Left renal pelvis (tissue), 4 donors: ENCODE data around the gene CCDC172. TPM values are rescaled to one million over a fixed set of nuclear protein-coding genes. Genes with fewer than 3 reads are reported as not detected.

Experiments used
- DNase-seq, 4 donors: peaks; one replicate each; pipeline ENCODE4 v3.0.0-alpha.2; 2013; ENCODE audit warnings: low read depth in 4 of 4, low spot score in 3 of 4
- polyA plus RNA-seq, 4 donors: library from polyadenylated mRNA; unstranded; fragments of 120-200 nt; gene quantifications; one replicate each; pipeline ENCODE4 v1.2.1, GENCODE V29; 2013; ENCODE audit not compliant: insufficient read length in 4 of 4

Gene CCDC172, protein sequence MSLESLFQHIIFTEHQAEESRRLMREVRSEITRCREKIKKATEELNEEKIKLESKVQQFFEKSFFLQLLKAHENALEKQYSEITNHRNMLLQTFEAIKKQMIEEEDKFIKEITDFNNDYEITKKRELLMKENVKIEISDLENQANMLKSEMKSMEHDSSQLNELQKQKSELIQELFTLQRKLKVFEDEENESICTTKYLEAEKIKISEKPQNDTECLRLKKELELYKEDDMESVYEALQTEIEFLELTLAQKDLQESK
- polyA plus RNA-seq, result not detected

DNA sequence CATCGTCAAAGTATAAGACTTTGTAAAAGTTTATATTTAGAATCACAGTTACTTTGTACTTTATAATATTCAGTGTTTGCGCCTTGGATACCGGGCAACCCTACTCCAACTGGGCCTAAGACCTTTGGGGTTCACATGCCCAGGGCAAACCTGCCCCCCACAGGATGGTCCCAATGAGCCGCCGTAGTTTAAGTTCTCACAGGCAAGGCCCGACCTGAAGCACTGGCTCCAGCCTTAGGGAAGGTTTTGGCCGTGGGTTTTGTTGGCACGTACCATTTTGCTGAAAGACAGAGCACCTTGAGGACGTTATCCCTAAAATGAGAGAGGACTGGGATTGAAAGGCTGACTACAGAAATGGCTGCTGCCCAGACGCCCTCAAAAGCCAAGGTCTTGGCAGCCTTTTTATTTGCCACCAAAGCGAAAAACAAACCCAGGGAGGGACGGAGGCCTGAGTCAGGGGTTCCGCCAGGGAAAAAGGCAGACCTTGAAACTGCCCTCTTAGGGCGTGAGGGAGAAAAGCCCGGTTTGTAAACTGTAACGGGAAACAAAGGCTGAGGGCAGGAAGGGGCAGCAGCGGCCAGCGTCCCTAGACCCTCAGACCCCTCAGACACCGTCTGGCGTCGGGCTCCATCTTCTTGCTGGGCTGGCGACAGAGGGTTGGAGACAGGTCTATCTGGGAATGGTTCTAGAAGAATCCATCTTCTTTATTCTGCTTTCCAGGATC is at the start of gene CCDC172:
TSS of gene CCDC172 (plus strand) at position 222 of the 724 bp plus-strand sequence. CDS start 564 bp downstream, outside the sequence.
- no peak for DNase-seq

DNA sequence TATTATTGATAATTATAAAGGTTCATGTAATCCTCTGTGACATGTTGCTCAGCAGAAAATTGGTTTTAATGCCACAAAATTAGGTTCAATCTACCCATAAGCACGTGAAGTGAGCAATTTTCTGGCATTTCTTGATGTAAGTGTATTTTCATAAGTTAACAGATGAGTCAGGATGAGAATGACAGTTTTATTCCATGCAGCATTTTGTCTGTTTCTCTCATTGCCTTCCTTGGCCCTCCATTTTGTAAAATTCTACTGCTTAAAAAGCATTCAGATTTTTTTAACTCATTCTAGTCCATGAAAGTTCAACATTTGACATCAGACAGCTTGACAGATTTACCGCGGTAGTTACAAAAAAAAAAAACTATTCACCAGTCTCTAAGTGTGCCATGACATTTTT is 47.3 kb upstream of the CCDC172 start:
- DNase-seq, result no peak

DNA sequence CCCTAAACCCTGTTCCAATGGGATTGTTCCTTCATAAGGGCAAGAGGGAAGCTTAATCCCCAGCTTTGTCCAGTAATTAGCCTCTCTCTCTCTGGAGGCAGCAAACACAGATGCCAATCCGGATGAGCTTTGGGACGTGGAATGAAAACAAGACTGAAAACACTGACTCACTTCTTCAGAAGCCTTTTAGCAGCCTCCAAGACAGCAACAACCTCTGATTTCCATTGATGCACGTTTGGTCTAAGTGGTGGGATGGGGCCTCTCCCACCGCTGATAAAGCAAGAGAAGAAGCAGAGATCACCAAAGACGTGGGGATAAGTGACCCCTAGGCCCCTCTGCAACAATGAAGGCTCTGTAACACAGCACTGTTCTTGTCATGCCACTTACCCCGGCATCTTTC is 45.4 kb upstream of the CCDC172 start:
- DNase-seq, result no peak

DNA sequence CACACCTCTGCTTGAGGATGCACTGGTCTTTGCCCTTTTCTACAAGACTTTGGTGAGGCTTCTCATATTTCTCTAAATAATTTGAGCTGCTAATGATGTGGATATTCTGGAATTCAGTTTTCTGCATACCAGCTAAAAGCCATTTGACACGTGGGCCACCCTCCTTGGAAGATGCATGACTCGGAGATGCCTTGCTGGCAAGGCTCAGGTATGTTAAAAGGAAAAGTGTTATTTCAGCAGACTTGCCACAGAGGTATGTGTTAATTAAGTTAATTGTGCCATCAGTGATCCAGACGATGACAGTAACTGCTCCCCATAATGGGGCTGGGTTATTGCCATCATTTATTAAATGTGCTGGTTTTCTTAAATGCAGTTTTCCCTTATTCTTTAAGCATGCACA is 42.5 kb upstream of the CCDC172 start:
- DNase-seq, result no peak

DNA sequence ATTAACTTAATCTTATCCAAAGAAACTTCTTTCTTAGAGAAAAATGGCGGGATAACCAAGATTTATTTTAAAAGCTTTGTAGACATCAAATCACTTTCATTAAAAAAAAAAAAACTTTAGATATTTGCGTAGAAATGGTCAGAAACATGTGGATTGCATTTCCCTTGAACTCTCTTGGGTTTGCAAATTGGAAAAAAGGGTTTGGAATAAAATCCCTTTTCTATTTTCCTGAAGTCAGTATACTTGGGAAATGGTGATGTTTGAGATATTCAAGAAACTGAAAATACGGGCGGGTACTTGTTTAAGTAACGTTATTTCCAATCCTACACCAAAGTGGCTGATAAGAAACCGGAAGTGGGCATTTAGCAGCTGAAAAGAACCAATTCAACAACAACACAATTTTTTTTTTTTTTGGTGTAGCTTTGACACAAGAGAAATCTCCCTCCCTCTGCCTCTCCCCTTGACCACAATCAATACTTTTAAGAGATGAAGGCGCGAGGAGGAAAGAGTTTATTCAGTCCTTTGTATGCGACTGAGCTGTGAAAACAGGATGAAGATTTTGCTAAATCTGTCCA is 37.5 kb upstream of the CCDC172 start:
- DNase-seq, result no peak

DNA sequence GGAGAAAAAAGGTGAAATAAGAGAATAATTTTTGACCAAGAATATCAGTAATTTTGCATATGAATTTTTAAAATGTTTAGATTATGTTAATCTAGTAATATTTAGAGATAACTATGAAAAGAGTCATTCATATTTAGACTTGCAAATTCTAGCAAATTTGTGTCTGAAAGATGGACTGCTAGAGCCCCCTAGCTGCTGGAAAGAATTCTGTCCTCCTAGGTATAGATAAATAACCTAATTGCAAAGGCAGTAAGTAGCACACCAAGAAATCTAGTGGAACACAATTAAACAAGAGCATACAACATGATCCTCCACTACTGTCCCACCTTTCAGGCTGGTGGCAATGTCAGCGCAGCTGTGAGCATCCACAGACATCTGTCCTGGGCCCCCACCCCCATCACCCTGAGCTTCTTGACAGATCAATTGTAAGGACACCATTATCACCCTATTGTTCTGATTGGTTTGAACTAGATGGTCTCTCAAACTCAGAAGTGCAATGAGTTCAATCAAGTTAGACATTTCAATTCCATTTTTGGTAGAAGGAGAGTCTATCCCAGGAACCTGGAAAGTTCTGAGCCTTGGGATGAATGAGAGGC is 36.2 kb upstream of the CCDC172 start:
- no peak for DNase-seq

DNA sequence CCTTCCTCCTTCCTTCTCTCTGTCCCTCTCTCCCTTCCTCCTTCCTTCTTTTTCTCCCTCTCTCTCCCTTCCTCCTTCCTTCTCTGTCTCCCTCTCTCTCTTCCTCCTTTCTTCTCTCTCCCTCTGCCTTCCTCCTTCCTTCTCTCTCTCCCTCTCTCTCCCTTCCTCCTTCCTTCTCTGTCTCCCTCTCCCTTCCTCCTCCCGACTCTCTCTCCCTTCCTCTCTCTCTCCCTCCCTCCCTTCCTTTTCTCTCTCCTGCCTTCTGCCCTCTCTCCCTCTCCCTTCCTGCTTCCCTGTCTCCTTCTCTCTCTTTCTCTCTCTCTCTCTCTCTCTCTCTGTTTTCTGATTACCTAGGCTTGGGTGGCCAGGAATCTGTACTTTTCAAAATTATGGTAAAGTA is 34.6 kb upstream of the CCDC172 start:
- DNase-seq, result no peak

DNA sequence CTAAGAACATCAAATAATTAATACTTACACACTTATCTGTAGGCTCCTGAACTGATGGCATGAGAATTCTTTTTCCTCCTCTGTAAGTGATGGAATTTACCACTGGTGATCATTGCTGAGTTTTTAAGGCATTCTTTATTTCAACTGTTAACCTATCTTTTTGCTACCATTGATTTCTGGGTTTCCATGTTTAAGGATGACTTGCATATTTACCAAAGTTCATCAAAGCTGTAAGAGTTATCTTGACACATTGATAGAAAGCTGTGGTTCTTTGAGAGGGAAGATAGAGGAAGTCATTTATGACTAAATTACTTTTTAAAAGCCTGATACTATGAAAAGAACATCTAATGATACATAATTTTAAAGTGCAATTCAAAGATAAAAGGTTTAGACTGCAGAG is 31.8 kb upstream of the CCDC172 start:
- no peak for DNase-seq

DNA sequence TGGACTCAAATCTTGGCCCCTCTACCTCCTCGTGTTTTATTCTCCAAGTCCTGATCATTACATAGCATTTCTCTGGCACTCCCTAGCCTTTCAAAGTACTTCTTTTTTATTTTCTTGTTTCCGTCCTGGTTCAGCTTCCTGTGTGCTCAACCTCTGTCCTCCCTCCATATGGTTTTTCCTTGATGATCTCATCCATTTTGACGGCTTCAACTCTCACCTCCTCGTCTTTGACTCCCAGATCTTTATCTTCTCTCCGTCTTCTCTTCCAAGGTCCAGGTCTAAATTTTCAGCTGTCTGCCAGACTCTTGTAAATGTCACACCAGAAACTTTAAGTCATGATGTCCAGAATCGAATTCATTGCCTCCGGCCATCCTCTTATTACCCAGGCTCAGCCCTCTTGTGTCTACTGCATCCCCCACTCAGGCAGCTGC is 27.9 kb upstream of the CCDC172 start:
- DNase-seq, result no peak

DNA sequence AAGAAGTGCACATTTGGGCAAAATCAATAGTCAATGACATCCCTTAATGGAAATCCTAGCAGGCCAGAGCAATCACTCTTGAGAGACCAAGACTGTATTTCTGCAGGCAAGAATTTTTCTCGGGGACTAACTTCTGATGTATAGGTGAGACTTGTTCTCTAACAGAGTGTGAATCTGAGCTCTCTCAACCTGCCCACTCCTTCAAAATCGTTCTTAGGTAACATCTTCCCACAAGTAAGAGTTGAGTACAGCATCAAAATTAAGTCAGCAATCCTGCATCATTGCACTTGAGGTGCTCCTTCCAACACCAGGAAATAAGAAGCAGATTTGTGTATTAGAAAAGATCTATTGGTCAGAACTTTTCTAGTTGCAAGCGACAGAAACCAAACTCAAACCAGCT is 25.7 kb upstream of the CCDC172 start:
- no peak for DNase-seq

DNA sequence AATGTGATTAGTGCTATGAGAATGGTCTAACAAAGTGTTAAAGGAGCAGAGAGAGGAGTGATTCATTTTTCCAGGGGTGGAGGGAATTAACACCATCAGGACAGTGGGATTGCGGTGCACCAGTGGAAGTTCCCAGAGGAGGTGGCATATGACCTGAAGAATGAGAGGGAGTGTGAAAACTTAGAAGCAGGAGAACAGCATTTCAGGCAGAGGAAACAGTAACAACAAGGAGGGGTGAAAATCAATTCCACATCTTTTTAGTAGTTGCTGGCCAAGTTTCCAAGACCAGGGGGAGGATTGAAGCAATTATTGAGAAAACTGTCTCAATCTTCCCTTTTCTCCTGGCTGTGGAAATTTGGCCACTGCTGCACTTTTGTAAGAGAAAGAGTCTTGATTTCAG is 23.7 kb upstream of the CCDC172 start:
- DNase-seq, result no peak

DNA sequence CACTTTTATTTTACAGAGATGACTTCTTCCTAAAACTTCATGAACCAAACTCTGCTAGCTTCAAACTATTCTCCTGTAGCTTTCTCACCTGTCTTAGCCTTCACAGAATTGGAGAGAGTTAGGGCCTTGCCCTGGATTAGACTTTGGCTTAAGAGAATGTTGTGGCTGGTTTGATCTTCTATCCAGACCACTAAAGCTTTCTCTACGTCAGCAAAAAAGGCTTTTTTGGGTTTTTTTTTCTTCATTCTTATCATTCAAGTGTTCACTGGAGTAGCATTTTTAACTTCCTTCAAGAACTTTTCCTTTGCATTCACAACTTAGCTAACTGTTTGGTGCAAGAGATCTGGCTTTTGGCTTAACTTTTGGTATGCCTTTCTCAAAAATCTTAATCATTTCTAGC is 19.3 kb upstream of the CCDC172 start:
- DNase-seq, result no peak

DNA sequence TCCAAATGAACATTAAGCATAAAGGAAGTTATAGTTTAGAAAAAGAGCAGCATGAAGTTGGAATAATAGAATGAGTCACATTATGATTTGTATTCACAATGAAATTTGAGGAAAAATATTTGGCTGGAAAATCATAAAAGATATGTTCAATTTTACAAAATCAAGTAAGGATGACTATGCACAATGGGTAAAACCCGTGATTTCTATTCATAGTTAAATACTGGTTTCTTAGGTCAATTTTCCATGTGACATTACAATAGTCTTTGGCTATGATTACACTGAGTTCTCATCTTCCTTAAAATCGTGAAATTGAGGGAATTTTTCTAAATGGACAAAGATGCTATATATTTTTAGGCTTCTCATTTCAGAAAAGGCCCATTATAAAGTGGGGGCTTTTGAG is 17.4 kb upstream of the CCDC172 start:
- no peak for DNase-seq

DNA sequence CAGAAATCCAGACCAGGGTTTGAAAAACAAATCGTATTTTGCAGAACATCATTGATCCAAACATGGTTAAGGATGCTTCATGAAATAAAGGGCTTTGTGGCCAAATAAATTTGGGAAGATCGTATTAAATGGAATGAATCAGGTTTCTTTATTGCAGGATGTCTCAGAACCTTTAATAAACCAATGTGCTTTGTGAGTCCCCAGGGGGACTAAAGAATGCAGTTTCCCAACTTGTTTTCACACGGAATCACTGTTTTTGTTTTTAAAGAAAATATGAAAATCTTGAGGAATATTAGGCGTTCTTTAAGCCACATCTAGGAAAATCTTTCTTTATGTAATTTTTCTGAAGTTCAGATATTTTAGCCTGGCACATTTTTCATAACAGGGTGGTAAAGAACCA is 16.8 kb upstream of the CCDC172 start:
- no peak for DNase-seq

DNA sequence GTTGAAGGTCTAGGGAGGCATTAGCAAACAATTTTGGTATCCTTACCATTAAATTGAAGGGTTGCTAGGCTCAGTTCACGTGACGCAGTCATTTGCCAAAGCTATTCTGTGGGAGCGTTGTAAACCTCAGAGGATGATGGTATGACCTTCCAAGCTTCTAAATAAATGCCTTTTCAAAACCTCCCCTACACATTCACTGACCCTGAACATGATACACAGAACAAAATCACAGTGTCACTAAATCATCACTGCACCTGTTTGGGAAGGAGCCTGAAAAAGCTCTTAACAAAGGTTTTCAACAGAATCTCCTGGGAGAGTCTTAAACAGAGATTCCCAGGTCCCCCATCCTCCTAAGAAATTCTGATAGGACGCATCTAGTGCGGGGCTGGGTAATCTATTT is 13.2 kb upstream of the CCDC172 start:
- DNase-seq, result no peak

DNA sequence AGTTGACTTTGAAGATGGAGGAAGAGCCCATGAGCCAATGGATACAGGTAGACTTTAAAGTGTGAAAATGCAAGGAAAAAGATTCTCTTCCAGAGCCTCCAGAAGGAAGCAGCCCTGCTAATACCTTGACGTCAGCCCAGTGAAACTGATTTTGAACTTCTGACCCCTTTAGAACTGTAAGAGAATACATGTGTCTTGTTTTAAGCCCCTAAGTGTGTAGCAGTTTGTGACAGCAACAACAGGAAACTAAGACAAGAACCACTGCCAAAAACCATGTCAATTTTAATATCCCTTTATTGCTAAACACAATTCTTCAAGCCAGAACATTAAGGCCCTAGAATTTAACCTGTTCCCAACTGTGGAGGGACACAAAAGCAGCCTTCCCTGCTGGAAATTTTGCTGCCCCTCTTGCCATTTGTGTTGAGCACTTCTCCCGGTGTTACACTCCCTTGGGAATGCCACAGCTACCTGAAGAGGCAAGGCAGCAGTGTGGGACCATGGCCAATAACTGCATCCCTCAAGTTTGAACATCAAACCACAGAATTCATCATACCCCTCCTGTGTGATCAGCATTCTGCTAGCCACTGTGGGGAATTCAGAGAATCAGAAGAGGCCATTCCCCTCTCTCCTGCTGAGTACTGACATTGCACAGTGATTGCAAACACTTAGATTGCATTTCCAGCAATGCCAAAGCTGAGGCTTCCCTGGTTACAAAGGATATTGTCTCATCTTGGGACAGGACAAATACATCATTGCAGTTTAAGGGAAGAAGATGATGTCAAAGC is 12.3 kb upstream of the CCDC172 start:
- DNase-seq, result no peak

DNA sequence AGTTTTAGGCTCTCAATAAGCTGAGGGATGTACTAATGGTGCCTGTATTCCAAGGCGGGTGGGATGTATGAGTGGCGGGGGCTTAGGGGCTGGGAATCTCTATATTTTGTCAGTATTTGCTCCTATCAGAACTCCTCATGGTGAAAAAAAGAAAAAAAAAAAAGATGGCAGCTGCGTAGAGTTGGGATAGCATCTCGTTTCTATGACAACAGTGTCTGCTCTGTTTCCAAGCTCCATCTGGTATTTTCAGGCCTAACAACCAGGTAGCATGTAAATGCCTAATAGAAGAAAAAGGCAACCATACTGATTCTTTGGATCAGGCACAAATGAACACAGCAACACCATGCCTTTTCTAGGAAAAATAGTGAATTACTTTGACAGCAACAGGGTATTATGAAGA is 11.7 kb upstream of the CCDC172 start:
- no peak for DNase-seq

DNA sequence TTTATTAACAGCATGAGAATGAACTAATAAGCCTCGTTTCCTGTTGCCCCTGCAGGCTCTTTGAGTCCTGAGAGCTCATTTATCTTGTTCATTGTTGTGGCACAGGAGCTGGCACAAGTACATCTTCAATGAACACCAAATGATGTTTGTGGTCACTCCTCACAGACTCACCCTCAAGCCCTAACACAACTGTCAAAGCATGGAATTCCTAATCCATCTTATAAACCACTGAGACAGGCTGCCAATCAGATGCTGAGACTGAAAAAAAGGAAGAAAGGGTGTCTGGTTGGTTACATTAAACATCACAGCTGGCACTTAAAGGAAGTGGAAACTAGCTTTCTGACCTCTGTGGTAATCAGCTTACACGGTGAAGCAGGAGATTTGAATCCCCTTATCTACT is 7.7 kb upstream of the CCDC172 start:
- no peak for DNase-seq

DNA sequence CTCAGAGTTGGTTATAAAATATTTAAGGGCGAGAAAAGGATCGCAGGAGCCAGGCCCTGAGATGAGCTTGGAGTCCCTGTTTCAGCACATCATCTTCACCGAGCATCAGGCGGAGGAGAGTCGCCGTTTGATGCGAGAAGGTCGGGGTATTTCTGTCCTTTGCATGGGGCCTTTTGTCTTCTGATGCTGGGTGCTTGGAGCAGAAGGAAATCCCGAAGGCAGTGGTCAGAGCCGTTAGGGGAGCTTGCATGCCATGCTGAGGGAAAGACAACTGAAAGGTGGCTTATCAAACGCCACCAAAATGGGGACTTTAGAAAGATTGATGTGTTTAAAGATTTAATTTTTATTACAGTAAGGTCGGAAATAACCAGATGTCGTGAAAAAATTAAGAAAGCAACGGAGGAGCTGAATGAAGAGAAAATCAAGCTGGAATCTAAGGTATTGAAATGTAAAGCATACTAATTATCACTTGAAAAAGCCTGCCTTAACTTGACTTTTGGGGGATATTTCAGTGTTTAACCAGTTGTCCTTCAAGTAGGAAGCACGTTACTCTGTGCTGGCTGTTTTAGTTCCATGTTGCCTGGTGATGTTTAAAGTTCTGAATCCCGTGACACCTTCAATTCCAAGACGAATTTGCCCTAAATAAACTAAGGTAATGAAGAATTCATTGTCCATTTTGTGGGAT is 845 bp downstream of the CCDC172 start:
- DNase-seq, result no peak

DNA sequence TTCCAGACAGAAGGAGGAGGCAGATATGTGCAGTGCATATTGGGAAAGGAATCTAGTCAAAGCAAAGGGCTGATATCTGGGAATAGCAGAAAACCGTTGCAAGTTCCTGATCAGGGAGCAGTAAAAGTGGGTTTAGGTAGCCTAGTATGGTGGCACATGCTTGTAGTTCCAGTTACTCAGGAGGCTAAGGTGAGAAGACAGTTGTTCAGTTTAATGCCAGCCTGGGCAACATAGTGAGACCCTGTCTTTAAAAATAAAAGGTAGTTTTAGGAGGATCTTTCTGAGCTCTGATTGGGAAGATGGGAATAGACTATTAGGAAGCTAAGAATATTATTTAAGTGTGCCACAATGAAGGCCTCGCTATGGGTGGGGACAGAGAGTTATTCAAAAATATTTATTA is 1.7 kb downstream of the CCDC172 start:
- DNase-seq, result no peak
